ENCODE measurements around the gene TMEM98. TPM values are rescaled to one million over a fixed set of nuclear protein-coding genes. Genes with fewer than 3 reads are reported as not detected.
"Not testable (repeated sequence)": the region's sequence is repeated elsewhere in the genome, so short reads cannot be mapped to it uniquely, and the experiment has no call there.

The TMEM98 gene
- total RNA-seq, 2 donors from 2014 or later, result 134 to 137 TPM

- no peaks in the 10 kb centered on the region for H3K4me1 ChIP-seq (ENCODE audit: control insufficient read depth, insufficient read depth, low read length)
- peaks cover 20% of the 10 kb centered on the region for H3K9me3 ChIP-seq (ENCODE audit: control insufficient read depth, low read length)
- TF ChIP-seq, protein P1, sequence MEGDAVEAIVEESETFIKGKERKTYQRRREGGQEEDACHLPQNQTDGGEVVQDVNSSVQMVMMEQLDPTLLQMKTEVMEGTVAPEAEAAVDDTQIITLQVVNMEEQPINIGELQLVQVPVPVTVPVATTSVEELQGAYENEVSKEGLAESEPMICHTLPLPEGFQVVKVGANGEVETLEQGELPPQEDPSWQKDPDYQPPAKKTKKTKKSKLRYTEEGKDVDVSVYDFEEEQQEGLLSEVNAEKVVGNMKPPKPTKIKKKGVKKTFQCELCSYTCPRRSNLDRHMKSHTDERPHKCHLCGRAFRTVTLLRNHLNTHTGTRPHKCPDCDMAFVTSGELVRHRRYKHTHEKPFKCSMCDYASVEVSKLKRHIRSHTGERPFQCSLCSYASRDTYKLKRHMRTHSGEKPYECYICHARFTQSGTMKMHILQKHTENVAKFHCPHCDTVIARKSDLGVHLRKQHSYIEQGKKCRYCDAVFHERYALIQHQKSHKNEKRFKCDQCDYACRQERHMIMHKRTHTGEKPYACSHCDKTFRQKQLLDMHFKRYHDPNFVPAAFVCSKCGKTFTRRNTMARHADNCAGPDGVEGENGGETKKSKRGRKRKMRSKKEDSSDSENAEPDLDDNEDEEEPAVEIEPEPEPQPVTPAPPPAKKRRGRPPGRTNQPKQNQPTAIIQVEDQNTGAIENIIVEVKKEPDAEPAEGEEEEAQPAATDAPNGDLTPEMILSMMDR (conservative IDR thresholded peaks at IDR 0.05), result no peak
- no peak overlapping the region for H3K9ac ChIP-seq (ENCODE audit: extremely low read depth, low read length, poor library complexity, severe bottlenecking)
- 77% methylated on average over 2 of the region's 2 CpGs; no CpG with 5 or more reads in 1 of the 2 experiments for WGBS, 2 experiments (ENCODE audit: insufficient coverage in 1 of 2, insufficient read length in 1 of 2)
- DNase-seq, result no peak
- no peaks in the 10 kb centered on the region for H3K27me3 ChIP-seq (ENCODE audit: control insufficient read depth, insufficient read depth, low read length, poor library complexity, severe bottlenecking)
- Mint-ChIP-seq H3K4me3 (no peak overlapping the region), H3K9me3 (peaks cover 31% of the 10 kb centered on the region), H3K36me3 (ENCODE audit: low read depth) (no peaks in the 10 kb centered on the region), H3K27ac (no peak overlapping the region), H3K4me1 (no peaks in the 10 kb centered on the region), H3K27me3 (ENCODE audit: insufficient read depth) (peaks cover 5% of the 10 kb centered on the region)
- no peak overlapping the region for H3K4me3 ChIP-seq (ENCODE audit: low read length)
- H3K27ac ChIP-seq (ENCODE audit: low read depth, low read length), result no peak overlapping the region
- no peaks in the 10 kb centered on the region for H3K36me3 ChIP-seq (ENCODE audit: control insufficient read depth, insufficient read depth, low read length)
Observed at GRCh38 chr17:32980230-32980629, 52.3 kb downstream of the TMEM98 start.

DNA sequence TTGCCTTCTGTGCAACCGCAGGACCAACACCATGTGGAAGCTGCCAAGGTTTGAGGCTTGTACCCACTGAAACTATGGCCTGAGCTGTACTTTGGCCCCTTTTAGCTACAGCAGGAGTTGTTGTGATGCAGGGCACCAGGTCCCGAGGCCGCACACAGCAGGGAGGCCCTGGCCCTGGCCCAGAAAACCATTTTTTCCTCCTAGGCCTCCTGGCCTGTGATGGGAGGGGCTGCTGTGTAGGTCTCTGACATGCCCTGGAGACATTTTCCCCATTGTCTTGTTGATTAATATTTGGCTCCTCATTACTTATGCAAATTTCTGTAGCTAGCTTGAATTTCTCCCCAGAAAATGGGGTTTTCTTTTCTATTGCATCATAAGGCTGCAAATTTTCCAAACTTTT is 53.7 kb downstream of the TMEM98 start:
- H3K4me1 Mint-ChIP-seq; H3K9ac ChIP-seq (ENCODE audit: extremely low read depth, low read length, poor library complexity, severe bottlenecking); H3K4me1 ChIP-seq (ENCODE audit: control insufficient read depth, insufficient read depth, low read length); DNase-seq; H3K27me3 ChIP-seq (ENCODE audit: control insufficient read depth, insufficient read depth, low read length, poor library complexity, severe bottlenecking); H3K4me3 Mint-ChIP-seq; H3K27ac Mint-ChIP-seq; H3K4me3 ChIP-seq (ENCODE audit: low read length); H3K36me3 Mint-ChIP-seq (ENCODE audit: low read depth); H3K27me3 Mint-ChIP-seq (ENCODE audit: insufficient read depth); H3K27ac ChIP-seq (ENCODE audit: low read depth, low read length); H3K36me3 ChIP-seq (ENCODE audit: control insufficient read depth, insufficient read depth, low read length): not testable (repeated sequence)
- 90 to 94% methylated on average over 1 to 3 of the region's 3 CpGs for WGBS, 2 experiments (ENCODE audit: insufficient coverage in 1 of 2, insufficient read length in 1 of 2)
- H3K9me3 Mint-ChIP-seq, result peaks cover 37% of the 10 kb centered on the region
- H3K9me3 ChIP-seq (ENCODE audit: control insufficient read depth, low read length), result peaks cover 20% of the 10 kb centered on the region

- 85% methylated on average over 4 of the region's 4 CpGs; no CpG with 5 or more reads in 1 of the 2 experiments for WGBS, 2 experiments (ENCODE audit: insufficient coverage in 1 of 2, insufficient read length in 1 of 2)
- H3K27me3 ChIP-seq (ENCODE audit: control insufficient read depth, insufficient read depth, low read length, poor library complexity, severe bottlenecking), result no peaks in the 10 kb centered on the region
- no peak for DNase-seq
- H3K4me1 ChIP-seq (ENCODE audit: control insufficient read depth, insufficient read depth, low read length), result no peaks in the 10 kb centered on the region
- Mint-ChIP-seq H3K4me3 (no peak overlapping the region), H3K4me1 (no peaks in the 10 kb centered on the region), H3K36me3 (ENCODE audit: low read depth) (no peaks in the 10 kb centered on the region), H3K27me3 (ENCODE audit: insufficient read depth) (peaks cover 13% of the 10 kb centered on the region), H3K27ac (no peak overlapping the region), H3K9me3 (peaks cover 53% of the 10 kb centered on the region)
- no peak overlapping the region for H3K4me3 ChIP-seq (ENCODE audit: low read length)
- no peaks in the 10 kb centered on the region for H3K36me3 ChIP-seq (ENCODE audit: control insufficient read depth, insufficient read depth, low read length)
- H3K9ac ChIP-seq (ENCODE audit: extremely low read depth, low read length, poor library complexity, severe bottlenecking), result no peak overlapping the region
- H3K9me3 ChIP-seq (ENCODE audit: control insufficient read depth, low read length), result peaks cover 34% of the 10 kb centered on the region
- TF ChIP-seq, protein P1 (conservative IDR thresholded peaks at IDR 0.05), result no peak
- H3K27ac ChIP-seq (ENCODE audit: low read depth, low read length), result no peak overlapping the region
Observed at GRCh38 chr17:32985050-32985756, 57.2 kb downstream of the TMEM98 start.

DNA sequence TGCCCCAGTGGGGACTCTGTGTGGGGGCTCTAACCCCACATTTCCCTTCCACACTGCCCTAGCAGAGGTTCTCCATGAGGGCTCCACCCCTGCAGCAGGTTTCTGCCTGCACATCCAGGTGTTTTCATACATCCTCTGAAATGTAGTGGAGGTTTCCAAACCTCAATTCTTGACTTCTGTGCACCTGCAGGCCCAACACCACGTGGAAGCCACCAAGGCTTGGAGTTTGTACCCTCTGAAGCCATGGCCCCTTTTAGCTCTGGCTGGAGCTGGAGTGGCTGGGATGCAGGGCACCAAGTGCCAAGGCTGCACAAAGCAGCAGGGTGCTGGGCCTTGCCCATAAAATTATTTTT is 59.5 kb downstream of the TMEM98 start:
- H3K4me1 ChIP-seq (ENCODE audit: control insufficient read depth, insufficient read depth, low read length); H3K4me3 ChIP-seq (ENCODE audit: low read length); H3K27me3 ChIP-seq (ENCODE audit: control insufficient read depth, insufficient read depth, low read length, poor library complexity, severe bottlenecking); H3K9ac ChIP-seq (ENCODE audit: extremely low read depth, low read length, poor library complexity, severe bottlenecking); H3K4me1 Mint-ChIP-seq; H3K27ac Mint-ChIP-seq; H3K36me3 Mint-ChIP-seq (ENCODE audit: low read depth); H3K4me3 Mint-ChIP-seq; H3K36me3 ChIP-seq (ENCODE audit: control insufficient read depth, insufficient read depth, low read length); H3K27ac ChIP-seq (ENCODE audit: low read depth, low read length); DNase-seq: not testable (repeated sequence)
- H3K9me3 ChIP-seq (ENCODE audit: control insufficient read depth, low read length), result peaks cover 16% of the 10 kb centered on the region
- Mint-ChIP-seq H3K27me3 (ENCODE audit: insufficient read depth) (peaks cover 13% of the 10 kb centered on the region), H3K9me3 (peaks cover 32% of the 10 kb centered on the region)
- 40% methylated on average over 1 of the region's 1 CpG; no CpG with 5 or more reads in 1 of the 2 experiments for WGBS, 2 experiments (ENCODE audit: insufficient coverage in 1 of 2, insufficient read length in 1 of 2)

GRCh38 chr17:32987868-32988267 is 59.9 kb downstream of the TMEM98 start:
- H3K9ac ChIP-seq (ENCODE audit: extremely low read depth, low read length, poor library complexity, severe bottlenecking); H3K27me3 ChIP-seq (ENCODE audit: control insufficient read depth, insufficient read depth, low read length, poor library complexity, severe bottlenecking); H3K36me3 Mint-ChIP-seq (ENCODE audit: low read depth); H3K4me1 Mint-ChIP-seq; H3K4me3 Mint-ChIP-seq; DNase-seq; H3K36me3 ChIP-seq (ENCODE audit: control insufficient read depth, insufficient read depth, low read length); H3K27ac ChIP-seq (ENCODE audit: low read depth, low read length); H3K4me3 ChIP-seq (ENCODE audit: low read length); H3K27ac Mint-ChIP-seq; H3K4me1 ChIP-seq (ENCODE audit: control insufficient read depth, insufficient read depth, low read length): not testable (repeated sequence)
- peaks cover 14% of the 10 kb centered on the region for H3K9me3 ChIP-seq (ENCODE audit: control insufficient read depth, low read length)
- peaks cover 13% of the 10 kb centered on the region for H3K27me3 Mint-ChIP-seq (ENCODE audit: insufficient read depth)
- WGBS, 2 experiments (ENCODE audit: insufficient coverage in 1 of 2, insufficient read length in 1 of 2), result 61 to 68% methylated on average over 2 of the region's 2 CpGs
- H3K9me3 Mint-ChIP-seq, result peaks cover 27% of the 10 kb centered on the region

Data from endodermal cell (in vitro differentiated cells).